A549 (cell line): ENCODE data around the gene TTYH3. TPM values are rescaled to one million over a fixed set of nuclear protein-coding genes. Genes with fewer than 3 reads are reported as not detected.

ENCODE experiments used
- ATAC-seq, 2 experiments: fragments of 200-7000 bp in 1 of 2; fragments of >200 bp in 1 of 2; cut with Nextera tagmentation in 1 of 2; cut with Tn5 transposase in 1 of 2; 3 replicates each; pipeline versions ENCODE4 v1.8.0 to v1.9.1; 2018 to 2020; ENCODE audit warnings: mild to moderate bottlenecking in 1 of 2, moderate library complexity in 1 of 2
- CTCF ChIA-PET: fragments of 300-600 bp; sonication (Branson Sonifier 250); formaldehyde crosslinking; extraction: SDS; loops from one replicate; lab custom pipeline; 2021; ENCODE audit warnings: antibody characterized with exemption, inconsistent platforms; lab: Yijun Ruan, JAX
- POLR2A ChIA-PET: fragments of 350-600 bp; formaldehyde crosslinking; extraction: SDS; loops from one replicate; lab custom pipeline; 2021; ENCODE audit warnings: antibody characterized with exemption, inconsistent platforms; lab: Yijun Ruan, JAX
- DNase-seq, 2 experiments: peaks; one replicate each; pipeline versions ENCODE4 v3.0.0 to v3.0.0-alpha.2; 2011 to 2016; ENCODE audit warnings: low read depth in 1 of 2, low spot score in 1 of 2
- FAIRE-seq: peaks from 2 replicates; lab custom pipeline; 2011; peaks lifted over from hg19 to GRCh38; lab: Jason Lieb, UNC
- H3K27ac ChIP-seq, 2 experiments: fragments of >200 bp; sonication (Bioruptor Twin); formaldehyde crosslinking; 3 replicates each; pipeline ENCODE4 v1.5.1; 2016 to 2017
- H3K4me1 ChIP-seq: fragments of >200 bp; sonication (Bioruptor Twin); formaldehyde crosslinking; 3 replicates; pipeline ENCODE4 v1.6.1; 2016
- H3K4me2 ChIP-seq: fragments of >200 bp; sonication (Bioruptor Twin); formaldehyde crosslinking; 3 replicates; pipeline ENCODE4 v1.6.1; 2016
- H3K4me3 ChIP-seq: fragments of >200 bp; sonication (Bioruptor Twin); formaldehyde crosslinking; 3 replicates; pipeline ENCODE4 v1.5.1; 2016
- H3K9me3 ChIP-seq: fragments of >200 bp; sonication (Bioruptor Twin); formaldehyde crosslinking; 3 replicates; pipeline ENCODE4 v1.6.1; 2016
- ATOH8 ChIP-seq: fragments of 250-450 bp; sonication (Bioruptor Pico); IDR thresholded peaks from 2 replicates; pipeline ENCODE4 v1.5.0; 2020; ENCODE audit warnings: low read depth, mild to moderate bottlenecking, moderate library complexity
- BCL3 ChIP-seq: fragments of >200 bp; sonication (Bioruptor Twin); formaldehyde crosslinking; IDR thresholded peaks from 3 replicates; pipeline ENCODE4 v1.6.1; 2016
- CBX8 ChIP-seq: fragments of 200-600 bp; sonication (generic); IDR thresholded peaks from 2 replicates; pipeline ENCODE4 v1.6.1; 2016
- CHD2 ChIP-seq: fragments of 150-350 bp; IDR thresholded peaks from 2 replicates; pipeline ENCODE4 v1.6.1; 2014; ENCODE audit warnings: low read length; ENCODE audit not compliant: partially characterized antibody
- FOXS1 ChIP-seq: fragments of 250-450 bp; sonication (Bioruptor Pico); IDR thresholded peaks from 2 replicates; pipeline ENCODE4 v1.5.0; 2020; ENCODE audit warnings: mild to moderate bottlenecking, moderate library complexity
- GATA3 ChIP-seq: IDR thresholded peaks from 2 replicates; pipeline ENCODE4 v1.6.1; 2012; ENCODE audit warnings: borderline replicate concordance
- HEYL ChIP-seq: fragments of 250-450 bp; sonication (Bioruptor Pico); IDR thresholded peaks from 2 replicates; pipeline ENCODE4 v1.8.0; 2021; ENCODE audit warnings: mild to moderate bottlenecking, moderate library complexity
- HMGXB4 ChIP-seq: fragments of 250-450 bp; sonication (Bioruptor Pico); IDR thresholded peaks from 2 replicates; pipeline ENCODE4 v1.5.0; 2021; ENCODE audit warnings: mild to moderate bottlenecking, moderate library complexity, borderline replicate concordance
- HOXA7 ChIP-seq: fragments of 250-450 bp; sonication (Bioruptor Pico); IDR thresholded peaks from 2 replicates; pipeline ENCODE4 v1.5.0; 2020; ENCODE audit warnings: mild to moderate bottlenecking, moderate library complexity
- JUN ChIP-seq, 2 experiments: fragments of >200 bp; sonication (Bioruptor Twin); formaldehyde crosslinking; IDR thresholded peaks; 2 replicates in 1 of 2; 3 replicates in 1 of 2; pipeline ENCODE4 v1.6.1; 2016 to 2017
- MAZ ChIP-seq: fragments of 150-350 bp; IDR thresholded peaks from 2 replicates; pipeline ENCODE4 v1.6.1; 2014; ENCODE audit warnings: antibody characterized with exemption, low read depth, low read length, borderline replicate concordance
- MYC ChIP-seq: IDR thresholded peaks from 2 replicates; pipeline ENCODE4 v1.6.1; 2012; ENCODE audit warnings: mild to moderate bottlenecking, inconsistent platforms, low read length, improper control_type of control experiment, borderline replicate concordance
- RARB ChIP-seq: fragments of 250-450 bp; sonication (Bioruptor Pico); IDR thresholded peaks from 2 replicates; pipeline ENCODE4 v1.8.0; 2021; ENCODE audit warnings: mild to moderate bottlenecking, moderate library complexity
- SMC3 ChIP-seq: fragments of >200 bp; sonication (Bioruptor Twin); formaldehyde crosslinking; IDR thresholded peaks from 3 replicates; pipeline ENCODE4 v1.6.1; 2018; ENCODE audit warnings: inconsistent platforms
- TFCP2L1 ChIP-seq: fragments of 250-450 bp; sonication (Bioruptor Pico); IDR thresholded peaks from 2 replicates; pipeline ENCODE4 v1.5.0; 2021; ENCODE audit warnings: mild to moderate bottlenecking
- USF2 ChIP-seq: fragments of 450-650 bp; IDR thresholded peaks from 2 replicates; pipeline ENCODE4 v1.6.1; 2014; ENCODE audit warnings: antibody characterized with exemption
- ZFP36 ChIP-seq: fragments of 450-650 bp; IDR thresholded peaks from 2 replicates; pipeline ENCODE4 v1.6.1; 2014; ENCODE audit warnings: borderline replicate concordance; ENCODE audit not compliant: partially characterized antibody
- ZNF302 ChIP-seq: fragments of 250-450 bp; sonication (Bioruptor Pico); IDR thresholded peaks from 2 replicates; pipeline ENCODE4 v1.9.0; 2021; ENCODE audit warnings: inconsistent platforms, mild to moderate bottlenecking, moderate library complexity
- ZSCAN20 ChIP-seq: fragments of 250-450 bp; sonication (Bioruptor Pico); IDR thresholded peaks from 2 replicates; pipeline ENCODE4 v1.8.0; 2022; ENCODE audit warnings: mild to moderate bottlenecking, moderate library complexity
- WGBS: methylation state at CpG from one replicate; pipeline ENCODE4 v1.1.6; 2017; ENCODE audit errors: missing lambda C conversion rate; 5-methylcytosine and 5-hydroxymethylcytosine counted together
- polyA plus RNA-seq, 4 experiments: library from polyadenylated mRNA; depleted of rRNA in 3 of 4; stranded (reverse); fragments of >200 nt; fragmentation: RNase III in 1 of 4; extraction: RNeasy Plus Mini Kit Qiagen cat#74134 plus additional on column Dnase treatment in 1 of 4; gene quantifications; 2 replicates in 3 of 4; 3 replicates in 1 of 4; pipeline ENCODE4 v1.2.3, GENCODE V29; 2011 to 2017
- TF ChIP-seq, protein P1 (sequence below): fragments of >200 bp; sonication (Bioruptor Twin); formaldehyde crosslinking; IDR thresholded peaks from 3 replicates; pipeline ENCODE4 v1.5.1; 2016

TTYH3 gene
- polyA plus RNA-seq, 2 of the 4 experiments (the other 2 are of a cell fraction), result 11.3 to 43.6 TPM

DNA sequence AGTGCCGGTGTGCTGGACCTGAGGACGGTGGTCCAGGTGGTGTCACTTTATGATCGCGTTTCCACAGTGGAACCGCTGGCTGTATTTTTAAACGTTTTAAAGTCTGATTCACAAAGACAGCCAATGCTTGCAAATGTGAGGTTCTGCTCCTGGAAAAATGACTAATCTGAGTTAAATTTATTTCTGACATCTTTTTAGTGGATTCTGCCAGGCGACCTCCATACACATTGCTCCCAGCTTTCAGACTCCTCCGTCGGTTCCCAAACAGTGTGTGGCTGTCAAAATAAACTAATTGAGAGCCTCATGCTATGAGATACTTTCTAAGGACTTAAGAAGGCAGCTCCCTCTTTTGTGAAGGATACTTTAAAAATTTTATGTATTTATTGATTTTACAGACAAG is 12.7 kb upstream of the TTYH3 start (continued):
- TF ChIP-seq ATOH8 (CRISPR knock-in tag) (no peak), HMGXB4 (CRISPR knock-in tag) (no peak)

DNA sequence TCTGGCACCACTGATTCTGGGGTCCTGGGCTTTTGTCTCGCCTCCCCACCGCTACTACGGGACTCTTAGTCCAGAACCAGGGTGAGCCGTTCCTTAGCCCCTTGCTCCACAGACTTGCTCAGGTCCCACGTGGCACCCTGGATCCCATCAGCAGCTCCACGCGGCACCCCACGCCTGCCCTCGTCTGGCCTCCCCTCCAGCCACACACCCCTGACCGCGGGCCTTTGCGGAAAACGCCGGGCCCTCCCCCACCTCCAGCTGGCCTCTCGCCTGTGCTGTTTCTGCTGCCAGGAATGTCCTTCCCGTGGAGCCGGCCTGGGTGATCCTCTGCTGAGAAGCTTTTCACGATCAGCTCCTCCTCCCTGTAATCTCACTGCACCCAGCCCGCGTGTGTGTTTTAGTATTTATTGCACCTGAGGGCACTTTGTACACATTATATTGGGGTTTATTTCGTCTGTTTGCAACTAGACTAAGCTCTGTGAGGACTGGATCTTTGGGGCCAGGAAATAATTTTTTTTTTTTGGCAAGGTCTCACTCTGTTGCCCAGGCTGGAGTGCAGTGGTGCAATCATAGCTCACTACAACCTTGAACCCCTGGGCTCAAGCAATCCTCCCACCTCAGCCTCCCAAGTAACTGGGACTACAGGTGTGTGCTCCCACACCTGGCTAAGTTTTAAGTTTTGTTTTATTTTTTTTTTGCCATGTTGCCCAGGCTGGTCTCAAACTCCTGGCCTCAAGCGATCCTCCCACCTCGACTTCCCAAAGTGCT is 10.5 kb upstream of the TTYH3 start:
- no peak overlapping the region for H3K4me2 ChIP-seq
- H3K4me3 ChIP-seq, result no peak overlapping the region
- DNase-seq (no peak), FAIRE-seq (no peak), ATAC-seq (no peak)
- 85% methylated on average over 23 of the region's 23 CpGs for whole genome bisulfite sequencing
- CTCF ChIA-PET, result interaction anchor here (0.6 to 1.9 kb wide), 6 partner anchors 10 to 170 kb away, joined by 3 to 5 read pairs (median 4); partner anchors contain the start of genes GRIFIN and TTYH3
- POLR2A ChIA-PET, result no interaction called here
- no peak for TF ChIP-seq ZSCAN20 (CRISPR knock-in tag)
- TF ChIP-seq CBX8, result no peak
- no peak for TF ChIP-seq TFCP2L1 (CRISPR knock-in tag)
- no peak for TF ChIP-seq RARB (CRISPR knock-in tag)
- TF ChIP-seq FOXS1 (CRISPR knock-in tag), result no peak
- no peak for TF ChIP-seq HEYL
- TF ChIP-seq, protein P1, sequence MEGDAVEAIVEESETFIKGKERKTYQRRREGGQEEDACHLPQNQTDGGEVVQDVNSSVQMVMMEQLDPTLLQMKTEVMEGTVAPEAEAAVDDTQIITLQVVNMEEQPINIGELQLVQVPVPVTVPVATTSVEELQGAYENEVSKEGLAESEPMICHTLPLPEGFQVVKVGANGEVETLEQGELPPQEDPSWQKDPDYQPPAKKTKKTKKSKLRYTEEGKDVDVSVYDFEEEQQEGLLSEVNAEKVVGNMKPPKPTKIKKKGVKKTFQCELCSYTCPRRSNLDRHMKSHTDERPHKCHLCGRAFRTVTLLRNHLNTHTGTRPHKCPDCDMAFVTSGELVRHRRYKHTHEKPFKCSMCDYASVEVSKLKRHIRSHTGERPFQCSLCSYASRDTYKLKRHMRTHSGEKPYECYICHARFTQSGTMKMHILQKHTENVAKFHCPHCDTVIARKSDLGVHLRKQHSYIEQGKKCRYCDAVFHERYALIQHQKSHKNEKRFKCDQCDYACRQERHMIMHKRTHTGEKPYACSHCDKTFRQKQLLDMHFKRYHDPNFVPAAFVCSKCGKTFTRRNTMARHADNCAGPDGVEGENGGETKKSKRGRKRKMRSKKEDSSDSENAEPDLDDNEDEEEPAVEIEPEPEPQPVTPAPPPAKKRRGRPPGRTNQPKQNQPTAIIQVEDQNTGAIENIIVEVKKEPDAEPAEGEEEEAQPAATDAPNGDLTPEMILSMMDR, result no peak
- TF ChIP-seq HOXA7 (CRISPR knock-in tag), result no peak
- TF ChIP-seq JUN (IDR thresholded peaks at IDR 0.05), result no peak
- no peak for TF ChIP-seq MYC
- peaks cover 11% of the 10 kb centered on the region; the same call in 2 of the 3 replicates for H3K4me1 ChIP-seq
- H3K9me3 ChIP-seq, result no peaks in the 10 kb centered on the region
- H3K27ac ChIP-seq, result no peak overlapping the region

- no peak overlapping the region for H3K4me2 ChIP-seq
- H3K27ac ChIP-seq, result peak overlapping the region in 1 of 2 experiments; percentile 7; a peak in 1 of 6 replicates
- POLR2A ChIA-PET, result no interaction called here
- peaks cover 11% of the 10 kb centered on the region; the same call in 2 of the 3 replicates for H3K4me1 ChIP-seq
- no peak for ATAC-seq
- CTCF ChIA-PET, result interaction anchor here (0.8 to 1.9 kb wide), 4 partner anchors 10 to 146 kb away, joined by 3 to 5 read pairs (median 4); partner anchors contain the start of genes GRIFIN and TTYH3
- no peak for FAIRE-seq
- H3K9me3 ChIP-seq, result no peaks in the 10 kb centered on the region
- WGBS, result 81% methylated on average over 11 of the region's 12 CpGs
- no peak for DNase-seq
- H3K4me3 ChIP-seq, result no peak overlapping the region
- TF ChIP-seq ZFP36, result no peak
- TF ChIP-seq CHD2, result no peak
- no peak for TF ChIP-seq BCL3
- TF ChIP-seq GATA3, result no peak
- TF ChIP-seq, protein P1, result no peak
- no peak for TF ChIP-seq HOXA7 (CRISPR knock-in tag)
- no peak for TF ChIP-seq ZNF302
- no peak for TF ChIP-seq MAZ
- no peak for TF ChIP-seq SMC3
- TF ChIP-seq JUN (IDR thresholded peaks at IDR 0.05), result no peak
- TF ChIP-seq USF2, result no peak
- TF ChIP-seq HMGXB4 (CRISPR knock-in tag), result no peak
These were observed 9.7 kb upstream of the TTYH3 start for GRCh38 chr7:2621948-2622640.
